ENCODE data around the gene TMEM219. TPM values are rescaled to one million over a fixed set of nuclear protein-coding genes. Genes with fewer than 3 reads are reported as not detected.
A peak's percentile ranks its signal among the peaks of the same experiment; 100 is the strongest.

The TMEM219 gene
- total and polyA plus RNA-seq, 2 of the 8 experiments (the other 6 are each of a cell fraction or from before 2014, with no cell fraction given) = 60.2 to 116 TPM

DNA sequence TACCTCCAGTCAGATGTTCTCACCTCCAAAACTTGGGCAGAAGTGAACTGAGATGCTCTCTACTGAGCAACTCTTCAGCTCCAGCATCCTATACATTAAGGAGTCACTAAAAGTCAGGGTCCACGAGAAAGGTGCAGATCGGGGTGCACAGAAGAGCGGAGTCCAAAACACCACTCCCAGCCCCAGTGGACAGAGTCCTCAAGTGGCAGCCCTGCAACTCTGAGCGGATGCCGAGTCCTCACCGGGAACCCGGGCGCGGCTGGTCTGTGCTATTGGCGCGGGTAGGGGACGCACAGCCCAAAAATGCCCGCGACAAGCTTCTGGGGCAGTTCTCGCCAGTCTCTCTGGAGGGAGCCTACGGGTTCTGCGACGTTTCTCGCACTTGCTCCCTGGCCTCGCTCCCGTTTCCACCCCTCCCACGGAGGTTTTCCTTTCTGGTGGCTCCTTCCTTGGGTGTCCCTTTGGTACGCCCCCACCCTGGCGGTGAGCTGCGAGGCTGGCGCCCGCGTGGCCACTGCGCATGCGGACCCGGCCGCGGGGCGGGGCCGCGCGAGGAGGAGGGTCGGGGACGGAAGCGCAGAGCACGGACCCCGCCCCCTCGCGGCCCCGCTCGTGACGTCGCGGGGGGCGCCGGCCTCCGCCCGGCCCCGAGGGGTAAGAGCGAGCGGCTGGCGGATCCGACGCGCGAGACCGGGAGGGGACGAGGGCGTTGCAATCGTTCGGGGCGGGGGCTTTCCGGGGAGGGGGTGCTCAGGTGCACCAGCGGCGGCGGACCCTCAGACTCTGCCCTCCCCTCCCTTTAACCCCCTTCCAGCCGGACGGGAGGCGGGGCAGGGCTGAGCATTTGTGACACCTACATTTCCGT, at the start of gene TMEM219 (continued):
- TF ChIP-seq, protein P1, sequence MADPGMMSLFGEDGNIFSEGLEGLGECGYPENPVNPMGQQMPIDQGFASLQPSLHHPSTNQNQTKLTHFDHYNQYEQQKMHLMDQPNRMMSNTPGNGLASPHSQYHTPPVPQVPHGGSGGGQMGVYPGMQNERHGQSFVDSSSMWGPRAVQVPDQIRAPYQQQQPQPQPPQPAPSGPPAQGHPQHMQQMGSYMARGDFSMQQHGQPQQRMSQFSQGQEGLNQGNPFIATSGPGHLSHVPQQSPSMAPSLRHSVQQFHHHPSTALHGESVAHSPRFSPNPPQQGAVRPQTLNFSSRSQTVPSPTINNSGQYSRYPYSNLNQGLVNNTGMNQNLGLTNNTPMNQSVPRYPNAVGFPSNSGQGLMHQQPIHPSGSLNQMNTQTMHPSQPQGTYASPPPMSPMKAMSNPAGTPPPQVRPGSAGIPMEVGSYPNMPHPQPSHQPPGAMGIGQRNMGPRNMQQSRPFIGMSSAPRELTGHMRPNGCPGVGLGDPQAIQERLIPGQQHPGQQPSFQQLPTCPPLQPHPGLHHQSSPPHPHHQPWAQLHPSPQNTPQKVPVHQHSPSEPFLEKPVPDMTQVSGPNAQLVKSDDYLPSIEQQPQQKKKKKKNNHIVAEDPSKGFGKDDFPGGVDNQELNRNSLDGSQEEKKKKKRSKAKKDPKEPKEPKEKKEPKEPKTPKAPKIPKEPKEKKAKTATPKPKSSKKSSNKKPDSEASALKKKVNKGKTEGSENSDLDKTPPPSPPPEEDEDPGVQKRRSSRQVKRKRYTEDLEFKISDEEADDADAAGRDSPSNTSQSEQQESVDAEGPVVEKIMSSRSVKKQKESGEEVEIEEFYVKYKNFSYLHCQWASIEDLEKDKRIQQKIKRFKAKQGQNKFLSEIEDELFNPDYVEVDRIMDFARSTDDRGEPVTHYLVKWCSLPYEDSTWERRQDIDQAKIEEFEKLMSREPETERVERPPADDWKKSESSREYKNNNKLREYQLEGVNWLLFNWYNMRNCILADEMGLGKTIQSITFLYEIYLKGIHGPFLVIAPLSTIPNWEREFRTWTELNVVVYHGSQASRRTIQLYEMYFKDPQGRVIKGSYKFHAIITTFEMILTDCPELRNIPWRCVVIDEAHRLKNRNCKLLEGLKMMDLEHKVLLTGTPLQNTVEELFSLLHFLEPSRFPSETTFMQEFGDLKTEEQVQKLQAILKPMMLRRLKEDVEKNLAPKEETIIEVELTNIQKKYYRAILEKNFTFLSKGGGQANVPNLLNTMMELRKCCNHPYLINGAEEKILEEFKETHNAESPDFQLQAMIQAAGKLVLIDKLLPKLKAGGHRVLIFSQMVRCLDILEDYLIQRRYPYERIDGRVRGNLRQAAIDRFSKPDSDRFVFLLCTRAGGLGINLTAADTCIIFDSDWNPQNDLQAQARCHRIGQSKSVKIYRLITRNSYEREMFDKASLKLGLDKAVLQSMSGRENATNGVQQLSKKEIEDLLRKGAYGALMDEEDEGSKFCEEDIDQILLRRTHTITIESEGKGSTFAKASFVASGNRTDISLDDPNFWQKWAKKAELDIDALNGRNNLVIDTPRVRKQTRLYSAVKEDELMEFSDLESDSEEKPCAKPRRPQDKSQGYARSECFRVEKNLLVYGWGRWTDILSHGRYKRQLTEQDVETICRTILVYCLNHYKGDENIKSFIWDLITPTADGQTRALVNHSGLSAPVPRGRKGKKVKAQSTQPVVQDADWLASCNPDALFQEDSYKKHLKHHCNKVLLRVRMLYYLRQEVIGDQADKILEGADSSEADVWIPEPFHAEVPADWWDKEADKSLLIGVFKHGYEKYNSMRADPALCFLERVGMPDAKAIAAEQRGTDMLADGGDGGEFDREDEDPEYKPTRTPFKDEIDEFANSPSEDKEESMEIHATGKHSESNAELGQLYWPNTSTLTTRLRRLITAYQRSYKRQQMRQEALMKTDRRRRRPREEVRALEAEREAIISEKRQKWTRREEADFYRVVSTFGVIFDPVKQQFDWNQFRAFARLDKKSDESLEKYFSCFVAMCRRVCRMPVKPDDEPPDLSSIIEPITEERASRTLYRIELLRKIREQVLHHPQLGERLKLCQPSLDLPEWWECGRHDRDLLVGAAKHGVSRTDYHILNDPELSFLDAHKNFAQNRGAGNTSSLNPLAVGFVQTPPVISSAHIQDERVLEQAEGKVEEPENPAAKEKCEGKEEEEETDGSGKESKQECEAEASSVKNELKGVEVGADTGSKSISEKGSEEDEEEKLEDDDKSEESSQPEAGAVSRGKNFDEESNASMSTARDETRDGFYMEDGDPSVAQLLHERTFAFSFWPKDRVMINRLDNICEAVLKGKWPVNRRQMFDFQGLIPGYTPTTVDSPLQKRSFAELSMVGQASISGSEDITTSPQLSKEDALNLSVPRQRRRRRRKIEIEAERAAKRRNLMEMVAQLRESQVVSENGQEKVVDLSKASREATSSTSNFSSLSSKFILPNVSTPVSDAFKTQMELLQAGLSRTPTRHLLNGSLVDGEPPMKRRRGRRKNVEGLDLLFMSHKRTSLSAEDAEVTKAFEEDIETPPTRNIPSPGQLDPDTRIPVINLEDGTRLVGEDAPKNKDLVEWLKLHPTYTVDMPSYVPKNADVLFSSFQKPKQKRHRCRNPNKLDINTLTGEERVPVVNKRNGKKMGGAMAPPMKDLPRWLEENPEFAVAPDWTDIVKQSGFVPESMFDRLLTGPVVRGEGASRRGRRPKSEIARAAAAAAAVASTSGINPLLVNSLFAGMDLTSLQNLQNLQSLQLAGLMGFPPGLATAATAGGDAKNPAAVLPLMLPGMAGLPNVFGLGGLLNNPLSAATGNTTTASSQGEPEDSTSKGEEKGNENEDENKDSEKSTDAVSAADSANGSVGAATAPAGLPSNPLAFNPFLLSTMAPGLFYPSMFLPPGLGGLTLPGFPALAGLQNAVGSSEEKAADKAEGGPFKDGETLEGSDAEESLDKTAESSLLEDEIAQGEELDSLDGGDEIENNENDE (IDR thresholded peaks at IDR 0.05; ENCODE audit: insufficient replicate concordance, low read length) = no peak
- TF ChIP-seq POU5F1 (IDR thresholded peaks at IDR 0.05; ENCODE audit: low read depth, low read length) (no peak), SIN3A (conservative IDR thresholded peaks at IDR 0.05 in 1 of 2, IDR thresholded peaks at IDR 0.05 in 1 of 2; ENCODE audit: low read depth in 1 of 2, low read length in 2 of 2) (peak in 1 of 2 experiments; percentile 33; a peak in 1 of 4 replicates), KDM4A (IDR thresholded peaks at IDR 0.05; ENCODE audit: low read depth, low read length, severe bottlenecking) (peak; percentile 83), YY1 (IDR thresholded peaks at IDR 0.05; ENCODE audit: low read depth, low read length) (no peak), MAFK (IDR thresholded peaks at IDR 0.05; ENCODE audit: low read depth, low read length) (no peak), SRF (IDR thresholded peaks at IDR 0.05; ENCODE audit: low read depth, low read length) (no peak), POLR2A (IDR thresholded peaks at IDR 0.05; ENCODE audit: control extremely low read depth in 1 of 2, low read depth in 2 of 2, low read length in 2 of 2) (peak; percentile 35 to 60)

Data from H1 (cell line).